Renal cortical epithelial cell (primary cell): ENCODE measurements around the gene B3GAT1. TPM values are rescaled to one million over a fixed set of nuclear protein-coding genes. Genes with fewer than 3 reads are reported as not detected.

Experiments used
- DNase-seq: peaks from one replicate; pipeline ENCODE4 v3.0.0-alpha.2; 2011; ENCODE audit warnings: low read depth
- total RNA-seq: library from RNA; depleted of rRNA; stranded (reverse); fragments of >200 nt; gene quantifications from 2 replicates; pipeline ENCODE4 v1.2.3, GENCODE V29; 2014

B3GAT1 gene
- total RNA-seq, 1 donor from 2014 or later = 0.10 TPM

- no peak for DNase-seq
These were observed 29.7 kb upstream of the B3GAT1 start for GRCh38 chr11:134441706-134442105.

GRCh38 chr11:134441281-134441680 is 29.2 kb upstream of the B3GAT1 start:
- no peak for DNase-seq

GRCh38 chr11:134440851-134441250 is 28.8 kb upstream of the B3GAT1 start:
- no peak for DNase-seq

GRCh38 chr11:134438542-134439537 is 26.8 kb upstream of the B3GAT1 start:
- no peak for DNase-seq

GRCh38 chr11:134437821-134438220 is 25.8 kb upstream of the B3GAT1 start:
- no peak for DNase-seq

GRCh38 chr11:134436781-134437180 is 24.7 kb upstream of the B3GAT1 start:
- DNase-seq = no peak

GRCh38 chr11:134433806-134434205 is 21.8 kb upstream of the B3GAT1 start:
- no peak for DNase-seq

- DNase-seq = no peak
These were observed 21.2 kb upstream of the B3GAT1 start for GRCh38 chr11:134433251-134433650.

GRCh38 chr11:134432776-134433175 is 20.7 kb upstream of the B3GAT1 start:
- no peak for DNase-seq

- DNase-seq = no peak
These were observed 17.1 kb upstream of the B3GAT1 start for GRCh38 chr11:134429106-134429505.

- DNase-seq = no peak
These were observed 13.9 kb upstream of the B3GAT1 start for GRCh38 chr11:134425816-134426536.

- DNase-seq = no peak
These were observed 13.4 kb upstream of the B3GAT1 start for GRCh38 chr11:134425413-134425812.

GRCh38 chr11:134423106-134423505 is 11.1 kb upstream of the B3GAT1 start:
- no peak for DNase-seq

GRCh38 chr11:134417871-134418840 is 6.1 kb upstream of the B3GAT1 start:
- peak; percentile 9 for DNase-seq

- no peak for DNase-seq
These were observed 4.7 kb upstream of the B3GAT1 start for GRCh38 chr11:134416726-134417125.

GRCh38 chr11:134414766-134415765 is 3.0 kb upstream of the B3GAT1 start:
- DNase-seq = no peak

- DNase-seq = no peak
These were observed 2.0 kb upstream of the B3GAT1 start for GRCh38 chr11:134413826-134414731.

- DNase-seq = no peak
These were observed 1.2 kb upstream of the B3GAT1 start for GRCh38 chr11:134413043-134413825.
